Activated T-helper 17 cell treated with anti-CD3 and anti-CD28 coated beads, Interleukin-2, amount 50 U/mL, for 72 hours (primary cell): ENCODE measurements around the gene CLIC4. TPM values are rescaled to one million over a fixed set of nuclear protein-coding genes. Genes with fewer than 3 reads are reported as not detected.
"Not testable (repeated sequence)": the region's sequence is repeated elsewhere in the genome, so short reads cannot be mapped to it uniquely, and the experiment has no call there.

ENCODE experiments used
- ATAC-seq: fragments of 150-1000 bp; cut with Tn5 transposase; replicated peaks from 2 replicates; pipeline ENCODE4 v1.10.0; 2021; ENCODE audit warnings: mild to moderate bottlenecking, moderate library complexity
- H3K27ac Mint-ChIP-seq: one replicate; pipeline ENCODE4 v1.8.0; 2022; ENCODE audit warnings: mixed read lengths
- H3K27me3 Mint-ChIP-seq: one replicate; pipeline ENCODE4 v1.8.0; 2022; ENCODE audit warnings: mixed read lengths
- H3K36me3 Mint-ChIP-seq: one replicate; pipeline ENCODE4 v1.8.0; 2022; ENCODE audit warnings: low read depth, mild to moderate bottlenecking, mixed read lengths
- H3K4me1 Mint-ChIP-seq: one replicate; pipeline ENCODE4 v1.8.0; 2022; ENCODE audit warnings: mixed read lengths
- H3K4me3 Mint-ChIP-seq: one replicate; pipeline ENCODE4 v1.8.0; 2022; ENCODE audit warnings: mild to moderate bottlenecking, mixed read lengths
- H3K9me3 Mint-ChIP-seq: one replicate; pipeline ENCODE4 v1.8.0; 2022; ENCODE audit warnings: mixed read lengths
- total RNA-seq, 2 donors: library from RNA; stranded (reverse); gene quantifications; one replicate each; pipeline ENCODE4 v1.2.3, GENCODE V29; 2022

CLIC4 gene
- total RNA-seq, 2 donors from 2014 or later = 8.9 to 13.8 TPM

- no peak overlapping the region for H3K27ac Mint-ChIP-seq
- H3K4me1 Mint-ChIP-seq = no peaks in the 10 kb centered on the region
- no peaks in the 10 kb centered on the region for H3K9me3 Mint-ChIP-seq
- H3K36me3 Mint-ChIP-seq = no peaks in the 10 kb centered on the region
- no peak overlapping the region for H3K4me3 Mint-ChIP-seq
- ATAC-seq = no peak
- no peaks in the 10 kb centered on the region for H3K27me3 Mint-ChIP-seq
Observed at GRCh38 chr1:24793447-24794129, 48.3 kb downstream of the CLIC4 start.

GRCh38 chr1:24794130-24794502, 48.9 kb downstream of the CLIC4 start:
- H3K27ac Mint-ChIP-seq, H3K9me3 Mint-ChIP-seq: not testable (repeated sequence)

GRCh38 chr1:24795236-24795635, 50.0 kb downstream of the CLIC4 start:
- H3K27me3 Mint-ChIP-seq = no peaks in the 10 kb centered on the region
- no peaks in the 10 kb centered on the region for H3K4me1 Mint-ChIP-seq
- no peak for ATAC-seq
- H3K4me3 Mint-ChIP-seq = no peak overlapping the region
- H3K9me3 Mint-ChIP-seq = no peaks in the 10 kb centered on the region
- H3K27ac Mint-ChIP-seq = no peak overlapping the region
- no peaks in the 10 kb centered on the region for H3K36me3 Mint-ChIP-seq

More at GRCh38 chr1:24794130-24794502, 48.9 kb downstream of the CLIC4 start:
- H3K27me3 Mint-ChIP-seq, H3K36me3 Mint-ChIP-seq, ATAC-seq, H3K4me3 Mint-ChIP-seq, H3K4me1 Mint-ChIP-seq: not testable (repeated sequence)

- Mint-ChIP-seq H3K27me3 (no peaks in the 10 kb centered on the region), H3K36me3 (no peaks in the 10 kb centered on the region), H3K4me1 (no peaks in the 10 kb centered on the region), H3K27ac (no peak overlapping the region), H3K4me3 (no peak overlapping the region), H3K9me3 (no peaks in the 10 kb centered on the region)
- no peak for ATAC-seq
Observed at GRCh38 chr1:24796524-24796923, 51.3 kb downstream of the CLIC4 start.

GRCh38 chr1:24799242-24799641, 54.0 kb downstream of the CLIC4 start:
- not testable (repeated sequence) for H3K4me1 Mint-ChIP-seq, H3K4me3 Mint-ChIP-seq, H3K27me3 Mint-ChIP-seq, H3K36me3 Mint-ChIP-seq, H3K9me3 Mint-ChIP-seq, ATAC-seq, H3K27ac Mint-ChIP-seq

- no peaks in the 10 kb centered on the region for H3K9me3 Mint-ChIP-seq
Observed at GRCh38 chr1:24801176-24801575, 55.9 kb downstream of the CLIC4 start.

GRCh38 chr1:24803220-24803619, 58.0 kb downstream of the CLIC4 start:
- H3K4me3 Mint-ChIP-seq = no peak overlapping the region
- ATAC-seq = no peak
- no peak overlapping the region for H3K27ac Mint-ChIP-seq
- H3K36me3 Mint-ChIP-seq = no peaks in the 10 kb centered on the region
- H3K27me3 Mint-ChIP-seq = no peaks in the 10 kb centered on the region
- H3K9me3 Mint-ChIP-seq = no peaks in the 10 kb centered on the region
- H3K4me1 Mint-ChIP-seq = no peaks in the 10 kb centered on the region

More at GRCh38 chr1:24801176-24801575, 55.9 kb downstream of the CLIC4 start:
- Mint-ChIP-seq H3K36me3 (no peaks in the 10 kb centered on the region), H3K27ac (no peak overlapping the region), H3K27me3 (no peaks in the 10 kb centered on the region), H3K4me1 (no peaks in the 10 kb centered on the region), H3K4me3 (no peak overlapping the region)
- ATAC-seq = no peak

- H3K4me3 Mint-ChIP-seq = no peak overlapping the region
- no peak for ATAC-seq
- no peaks in the 10 kb centered on the region for H3K9me3 Mint-ChIP-seq
- no peaks in the 10 kb centered on the region for H3K4me1 Mint-ChIP-seq
- no peaks in the 10 kb centered on the region for H3K27me3 Mint-ChIP-seq
- no peak overlapping the region for H3K27ac Mint-ChIP-seq
- H3K36me3 Mint-ChIP-seq = no peaks in the 10 kb centered on the region
Observed at GRCh38 chr1:24803987-24804530, 58.8 kb downstream of the CLIC4 start.

- no peaks in the 10 kb centered on the region for H3K9me3 Mint-ChIP-seq
- H3K27me3 Mint-ChIP-seq = no peaks in the 10 kb centered on the region
- H3K27ac Mint-ChIP-seq = no peak overlapping the region
- H3K36me3 Mint-ChIP-seq = no peaks in the 10 kb centered on the region
- no peaks in the 10 kb centered on the region for H3K4me1 Mint-ChIP-seq
- ATAC-seq = no peak
- H3K4me3 Mint-ChIP-seq = no peak overlapping the region
Observed at GRCh38 chr1:24805534-24806301, 60.5 kb downstream of the CLIC4 start.

GRCh38 chr1:24806588-24806987, 61.3 kb downstream of the CLIC4 start:
- Mint-ChIP-seq H3K4me1 (no peaks in the 10 kb centered on the region), H3K9me3 (no peaks in the 10 kb centered on the region), H3K27me3 (no peaks in the 10 kb centered on the region), H3K27ac (no peak overlapping the region), H3K4me3 (no peak overlapping the region), H3K36me3 (no peaks in the 10 kb centered on the region)
- no peak for ATAC-seq

GRCh38 chr1:24811494-24811893, 66.2 kb downstream of the CLIC4 start:
- H3K4me3 Mint-ChIP-seq, H3K4me1 Mint-ChIP-seq: not testable (repeated sequence)

GRCh38 chr1:24820221-24820620, 75.0 kb downstream of the CLIC4 start:
- not testable (repeated sequence) for H3K27ac Mint-ChIP-seq, H3K4me1 Mint-ChIP-seq, H3K4me3 Mint-ChIP-seq, H3K36me3 Mint-ChIP-seq, H3K27me3 Mint-ChIP-seq, H3K9me3 Mint-ChIP-seq, ATAC-seq

More at GRCh38 chr1:24811494-24811893, 66.2 kb downstream of the CLIC4 start:
- H3K27me3 Mint-ChIP-seq, H3K36me3 Mint-ChIP-seq, H3K27ac Mint-ChIP-seq, H3K9me3 Mint-ChIP-seq, ATAC-seq: not testable (repeated sequence)

- peaks cover 6% of the 10 kb centered on the region for H3K27me3 Mint-ChIP-seq
Observed at GRCh38 chr1:24822887-24823286, 77.6 kb downstream of the CLIC4 start.

GRCh38 chr1:24823486-24823885, 78.2 kb downstream of the CLIC4 start:
- H3K4me1 Mint-ChIP-seq, H3K4me3 Mint-ChIP-seq, H3K27me3 Mint-ChIP-seq: not testable (repeated sequence)

More at GRCh38 chr1:24822887-24823286, 77.6 kb downstream of the CLIC4 start:
- Mint-ChIP-seq H3K27ac (no peak overlapping the region), H3K4me1 (no peaks in the 10 kb centered on the region), H3K9me3 (no peaks in the 10 kb centered on the region), H3K36me3 (no peaks in the 10 kb centered on the region), H3K4me3 (no peak overlapping the region)
- no peak for ATAC-seq

GRCh38 chr1:24825174-24825573, 79.9 kb downstream of the CLIC4 start:
- no peaks in the 10 kb centered on the region for H3K9me3 Mint-ChIP-seq
- H3K4me1 Mint-ChIP-seq = no peaks in the 10 kb centered on the region
- no peak for ATAC-seq
- H3K36me3 Mint-ChIP-seq = no peaks in the 10 kb centered on the region
- no peak overlapping the region for H3K27ac Mint-ChIP-seq
- peaks cover 6% of the 10 kb centered on the region for H3K27me3 Mint-ChIP-seq
- no peak overlapping the region for H3K4me3 Mint-ChIP-seq

More at GRCh38 chr1:24823486-24823885, 78.2 kb downstream of the CLIC4 start:
- not testable (repeated sequence) for H3K27ac Mint-ChIP-seq, H3K9me3 Mint-ChIP-seq, ATAC-seq, H3K36me3 Mint-ChIP-seq
